Prostate gland (tissue), 2 donors: Measurements from ENCODE around the gene PSMD11.

Experiments
- CTCF ChIP-seq, 4 experiments: fragments of 200-600 bp in 2 of 4; fragments of 450-650 bp in 2 of 4; sonication (generic) in 2 of 4; IDR thresholded peaks; 1 replicate in 3 of 4; 2 replicates in 1 of 4; pipeline ENCODE4 v1.5.1; 2016 to 2019; ENCODE audit warnings: antibody characterized with exemption in 4 of 4, mild to moderate bottlenecking in 2 of 4, moderate library complexity in 2 of 4
- POLR2A ChIP-seq: fragments of 450-650 bp; IDR thresholded peaks from one replicate; pipeline ENCODE4 v1.6.1; 2016; ENCODE audit warnings: antibody characterized with exemption, mild to moderate bottlenecking
- POLR2AphosphoS5 ChIP-seq: sonication (generic); formaldehyde crosslinking; IDR thresholded peaks from one replicate; pipeline ENCODE4 v1.6.1; 2017; ENCODE audit warnings: antibody characterized with exemption

GRCh38 chr17:32475258-32475657 is 30.9 kb downstream of the PSMD11 start:
- no peak for TF ChIP-seq POLR2AphosphoS5
- TF ChIP-seq CTCF (IDR thresholded peaks at IDR 0.05) = no peak
- no peak for TF ChIP-seq POLR2A
